Neuronal stem cell (in vitro differentiated cells): ENCODE measurements around the gene UNKL.

ENCODE experiments used
- DNase-seq: peaks from one replicate; pipeline ENCODE4 v3.0.0-alpha.2; 2013; ENCODE audit warnings: low spot score
- H2AFZ ChIP-seq: one replicate; pipeline ENCODE4 v1.6.1; 2013; ENCODE audit warnings: mild to moderate bottlenecking, low read length, inconsistent platforms
- H2AK5ac ChIP-seq: 2 replicates; pipeline ENCODE4 v1.6.1; 2013; ENCODE audit warnings: low read depth, mild to moderate bottlenecking, inconsistent platforms, low read length, moderate library complexity, mixed read lengths
- H2BK120ac ChIP-seq: 2 replicates; pipeline ENCODE4 v1.6.1; 2013; ENCODE audit warnings: low read depth, mild to moderate bottlenecking, inconsistent platforms, low read length, moderate library complexity, mixed read lengths
- H2BK12ac ChIP-seq: one replicate; pipeline ENCODE4 v1.6.1; 2013; ENCODE audit warnings: low read length, inconsistent platforms
- H2BK15ac ChIP-seq: 2 replicates; pipeline ENCODE4 v1.6.1; 2013; ENCODE audit warnings: mild to moderate bottlenecking, low read length, inconsistent platforms, mixed read lengths
- H2BK5ac ChIP-seq: one replicate; pipeline ENCODE4 v1.6.1; 2013; ENCODE audit warnings: inconsistent platforms, mild to moderate bottlenecking, low read length, moderate library complexity
- H3K14ac ChIP-seq: one replicate; pipeline ENCODE4 v1.6.1; 2013; ENCODE audit warnings: low read length, inconsistent platforms
- H3K18ac ChIP-seq: 2 replicates; pipeline ENCODE4 v1.6.1; 2013; ENCODE audit warnings: low read length, inconsistent platforms
- H3K23ac ChIP-seq: 2 replicates; pipeline ENCODE4 v1.6.1; 2013; ENCODE audit warnings: low read depth, mild to moderate bottlenecking, mixed read lengths, low read length, inconsistent platforms; ENCODE audit not compliant: poor library complexity
- H3K27ac ChIP-seq: replicated peaks from 3 replicates; pipeline ENCODE4 v1.5.1; 2013; ENCODE audit warnings: low read length, inconsistent platforms
- H3K27me3 ChIP-seq, 3 experiments: 2 replicates each; pipeline ENCODE4 v1.6.1; 2013; ENCODE audit warnings: low read length in 3 of 3, mild to moderate bottlenecking in 2 of 3, inconsistent platforms in 1 of 3, low read depth in 1 of 3, mixed read lengths in 1 of 3, moderate library complexity in 1 of 3; ENCODE audit not compliant: control insufficient read depth in 3 of 3, insufficient read depth in 3 of 3
- H3K36me3 ChIP-seq, 2 donors: replicated peaks in 1 of 2; 2 replicates each; pipeline ENCODE4 v1.6.1; 2013; ENCODE audit warnings: low read length in 2 of 2; ENCODE audit not compliant: control insufficient read depth in 2 of 2, insufficient read depth in 2 of 2
- H3K4ac ChIP-seq: 2 replicates; pipeline ENCODE4 v1.6.1; 2013; ENCODE audit warnings: inconsistent platforms, mild to moderate bottlenecking, low read length, moderate library complexity
- H3K4me1 ChIP-seq, 2 donors: 1 replicate in 1 of 2; 2 replicates in 1 of 2; pipeline ENCODE4 v1.6.1; 2013; ENCODE audit warnings: low read length in 2 of 2, low read depth in 1 of 2; ENCODE audit not compliant: control insufficient read depth in 2 of 2, insufficient read depth in 1 of 2
- H3K4me2 ChIP-seq: one replicate; pipeline ENCODE4 v1.6.1; 2013; ENCODE audit warnings: mild to moderate bottlenecking, low read length, inconsistent platforms; ENCODE audit not compliant: insufficient read depth, poor library complexity, severe bottlenecking
- H3K4me3 ChIP-seq, 2 donors: 2 replicates each; pipeline ENCODE4 v1.5.1; 2013; ENCODE audit warnings: low read length in 2 of 2, mild to moderate bottlenecking in 2 of 2, inconsistent platforms in 1 of 2, moderate library complexity in 1 of 2
- H3K79me1 ChIP-seq: one replicate; pipeline ENCODE4 v1.6.1; 2013; ENCODE audit warnings: low read depth, mild to moderate bottlenecking, inconsistent platforms, low read length, moderate library complexity
- H3K9ac ChIP-seq: one replicate; pipeline ENCODE4 v1.6.1; 2013; ENCODE audit warnings: mild to moderate bottlenecking, low read depth, low read length, inconsistent platforms; ENCODE audit not compliant: poor library complexity
- H3K9me3 ChIP-seq, 2 donors: replicated peaks in 1 of 2; 2 replicates each; pipeline versions ENCODE3 to v1.6.1; 2013; ENCODE audit warnings: low read length in 2 of 2, mild to moderate bottlenecking in 2 of 2, inconsistent platforms in 1 of 2, low read depth in 1 of 2, mixed read lengths in 1 of 2, moderate library complexity in 1 of 2; ENCODE audit not compliant: control insufficient read depth in 2 of 2, insufficient read depth in 1 of 2
- H4K8ac ChIP-seq: one replicate; pipeline ENCODE4 v1.6.1; 2013; ENCODE audit warnings: low read depth, mild to moderate bottlenecking, inconsistent platforms, low read length, moderate library complexity
- H4K91ac ChIP-seq: one replicate; pipeline ENCODE4 v1.6.1; 2013; ENCODE audit warnings: low read length, low read depth, mild to moderate bottlenecking, inconsistent platforms; ENCODE audit not compliant: poor library complexity
- WGBS, 2 donors: extraction: QIAGEN DNeasy Blood & Tissue Kit; methylation state at CpG; one replicate each; pipeline ENCODE4 v1.1.7; 2013; ENCODE audit warnings: missing lambda C conversion rate in 2 of 2, mixed read lengths in 1 of 2; ENCODE audit not compliant: insufficient read length in 2 of 2, insufficient replicate concordance in 1 of 2; ENCODE audit errors: extremely low coverage in 2 of 2; 5-methylcytosine and 5-hydroxymethylcytosine counted together

The UNKL gene

GRCh38 chr16:1413684-1414531 lies 596 bp downstream of the UNKL start:
- Histone ChIP-seq H3K14ac (peak overlapping the region; percentile 5), H3K4ac (peak overlapping the region; percentile 37), H3K18ac (peak overlapping the region; percentile 96), H3K9ac (peak overlapping the region; percentile 95), H3K4me1 (peaks cover 2 to 3% of the 10 kb centered on the region in 2 donors), H3K27ac (no peak overlapping the region), H3K27me3 (no peaks in the 10 kb centered on the region), H3K4me3 (peak overlapping the region; percentile 65 to 98), H4K91ac (no peak overlapping the region), H2BK12ac (no peak overlapping the region), H2BK120ac (peak overlapping the region; percentile 16), H3K9me3 (no peaks in the 10 kb centered on the region), H2AFZ (peak overlapping the region; percentile 87), H3K36me3 (peaks cover 3 to 14% of the 10 kb centered on the region in 2 donors), H3K4me2 (peak overlapping the region; percentile 69), H2BK5ac (peak overlapping the region; percentile 95), H2BK15ac (peak overlapping the region; percentile 81), H2AK5ac (peak overlapping the region; percentile 91), H3K79me1 (peaks cover 4% of the 10 kb centered on the region), H4K8ac (no peak overlapping the region), H3K23ac (peak overlapping the region; percentile 80)
- peak; percentile 50 for DNase-seq
- no CpG with 5 or more reads among the region's 85 CpGs for WGBS, 2 donors

GRCh38 chr16:1412847-1413246 lies 1.7 kb downstream of the UNKL start:
- Histone ChIP-seq H3K14ac (no peak overlapping the region), H2BK15ac (no peak overlapping the region), H2BK120ac (no peak overlapping the region), H3K36me3 (peaks cover 3 to 14% of the 10 kb centered on the region in 2 donors), H3K4me3 (no peak overlapping the region), H4K8ac (no peak overlapping the region), H3K27ac (no peak overlapping the region), H3K4me2 (no peak overlapping the region), H3K18ac (no peak overlapping the region), H3K23ac (no peak overlapping the region), H3K79me1 (peaks cover 8% of the 10 kb centered on the region), H2AFZ (no peak overlapping the region), H3K4me1 (peaks cover 2 to 7% of the 10 kb centered on the region in 2 donors), H2BK12ac (no peak overlapping the region), H4K91ac (no peak overlapping the region), H3K9ac (no peak overlapping the region), H3K27me3 (no peaks in the 10 kb centered on the region), H2AK5ac (no peak overlapping the region), H2BK5ac (no peak overlapping the region), H3K4ac (no peak overlapping the region), H3K9me3 (no peaks in the 10 kb centered on the region)
- no peak for DNase-seq
- WGBS, 2 donors, result no CpG with 5 or more reads among the region's 2 CpGs

GRCh38 chr16:1408171-1408837 lies 6.2 kb downstream of the UNKL start:
- peak overlapping the region; percentile 89 for H3K4ac ChIP-seq
- H2BK120ac ChIP-seq, result peak overlapping the region; percentile 28
- H3K9ac ChIP-seq, result peak overlapping the region; percentile 98
- H3K36me3 ChIP-seq, result peaks cover 10 to 17% of the 10 kb centered on the region in 2 donors
- H3K4me1 ChIP-seq, result peaks cover 5% of the 10 kb centered on the region in 2 donors
- peak overlapping the region; percentile 82 for H4K8ac ChIP-seq
- no peak overlapping the region for H4K91ac ChIP-seq
- DNase-seq, result peak; percentile 93
- peak overlapping the region; percentile 99 for H3K18ac ChIP-seq
- peak overlapping the region; percentile 94 for H3K14ac ChIP-seq
- H2AK5ac ChIP-seq, result peak overlapping the region; percentile 88
- peak overlapping the region; percentile 93 for H2BK5ac ChIP-seq
- WGBS, 2 donors, result no CpG with 5 or more reads among the region's 42 CpGs
- peak overlapping the region; percentile 97 for H2BK15ac ChIP-seq
- peak overlapping the region; percentile 79 for H3K27ac ChIP-seq
- peaks cover 23% of the 10 kb centered on the region for H3K79me1 ChIP-seq
- H3K4me2 ChIP-seq, result peak overlapping the region; percentile 100
- peak overlapping the region; percentile 69 to 90 for H3K4me3 ChIP-seq
- H3K27me3 ChIP-seq, result no peaks in the 10 kb centered on the region
- peak overlapping the region; percentile 73 for H2BK12ac ChIP-seq
- peak overlapping the region; percentile 80 for H3K23ac ChIP-seq
- peaks cover 0 to 2% of the 10 kb centered on the region in 2 donors for H3K9me3 ChIP-seq
- peak overlapping the region; percentile 96 for H2AFZ ChIP-seq

- peak overlapping the region; percentile 89 for H3K18ac ChIP-seq
- H3K36me3 ChIP-seq, result peaks cover 13 to 19% of the 10 kb centered on the region in 2 donors
- peaks cover 23% of the 10 kb centered on the region for H3K79me1 ChIP-seq
- H3K27ac ChIP-seq, result peak overlapping the region; percentile 79
- peak overlapping the region; percentile 100 for H3K4me2 ChIP-seq
- no CpG with 5 or more reads among the region's 11 CpGs for WGBS, 2 donors
- no peak overlapping the region for H4K8ac ChIP-seq
- H2BK120ac ChIP-seq, result no peak overlapping the region
- peak overlapping the region; percentile 92 for H2AK5ac ChIP-seq
- peak overlapping the region; percentile 75 for H2BK15ac ChIP-seq
- H3K9ac ChIP-seq, result no peak overlapping the region
- no peak for DNase-seq
- peak overlapping the region; percentile 72 for H4K91ac ChIP-seq
- H3K23ac ChIP-seq, result no peak overlapping the region
- no peak overlapping the region for H2BK5ac ChIP-seq
- H3K4ac ChIP-seq, result peak overlapping the region; percentile 53
- no peak overlapping the region for H3K14ac ChIP-seq
- H2AFZ ChIP-seq, result peak overlapping the region; percentile 31
- H3K4me1 ChIP-seq, result peaks cover 5% of the 10 kb centered on the region in 2 donors
- peak overlapping the region; percentile 58 for H2BK12ac ChIP-seq
- H3K27me3 ChIP-seq, result no peaks in the 10 kb centered on the region
- peaks cover 0 to 2% of the 10 kb centered on the region in 2 donors for H3K9me3 ChIP-seq
- H3K4me3 ChIP-seq, result peak overlapping the region; percentile 15 to 46
Measured at GRCh38 chr16:1407753-1408152, 6.8 kb downstream of the UNKL start.
